Upper lobe of right lung (tissue), 1 donor: ENCODE data around the gene NUP214. TPM values are rescaled to one million over a fixed set of nuclear protein-coding genes. Genes with fewer than 3 reads are reported as not detected.

Experiments used
- ATAC-seq: fragments of 200-7000 bp; cut with Tn5 transposase; one replicate; pipeline ENCODE4 v1.9.1; 2020; ENCODE audit warnings: mild to moderate bottlenecking, moderate library complexity
- DNase-seq: peaks from one replicate; pipeline ENCODE4 v3.0.0-alpha.2; 2020
- H3K27ac ChIP-seq: fragments of 200-600 bp; one replicate; pipeline ENCODE4 v1.8.0; 2022
- H3K27me3 ChIP-seq: fragments of 200-600 bp; one replicate; pipeline ENCODE4 v1.8.0; 2022; ENCODE audit warnings: mild to moderate bottlenecking
- H3K36me3 ChIP-seq: fragments of 200-600 bp; one replicate; pipeline ENCODE4 v1.8.0; 2022
- H3K4me1 ChIP-seq: fragments of 200-600 bp; one replicate; pipeline ENCODE4 v1.8.0; 2022
- H3K4me3 ChIP-seq: fragments of 200-600 bp; one replicate; pipeline ENCODE4 v1.8.0; 2022; ENCODE audit warnings: mild to moderate bottlenecking
- H3K9me3 ChIP-seq: fragments of 200-600 bp; one replicate; pipeline ENCODE4 v1.8.0; 2022
- CTCF ChIP-seq: fragments of 200-600 bp; IDR thresholded peaks from one replicate; pipeline ENCODE4 v1.8.0; 2022; ENCODE audit warnings: antibody characterized with exemption
- intact Hi-C: fragments of 100-400 bp; cut with DNase I; formaldehyde crosslinking; loops from one replicate; pipeline ENCODE4 v1.11.0; 2022
- total RNA-seq: library from RNA; stranded (reverse); fragmentation: NEBNext Ultra II Directional; extraction: Animal tissue kit (Norgen Biotek cat#: 25700); gene quantifications from one replicate; pipeline ENCODE4 v1.2.1, GENCODE V29; 2021
- donor health status: DM: no; HTN: yes; CAD: no; lungs with severe emphysema.

The NUP214 gene
- total RNA-seq, 1 donor from 2014 or later, result 52.2 TPM

DNA sequence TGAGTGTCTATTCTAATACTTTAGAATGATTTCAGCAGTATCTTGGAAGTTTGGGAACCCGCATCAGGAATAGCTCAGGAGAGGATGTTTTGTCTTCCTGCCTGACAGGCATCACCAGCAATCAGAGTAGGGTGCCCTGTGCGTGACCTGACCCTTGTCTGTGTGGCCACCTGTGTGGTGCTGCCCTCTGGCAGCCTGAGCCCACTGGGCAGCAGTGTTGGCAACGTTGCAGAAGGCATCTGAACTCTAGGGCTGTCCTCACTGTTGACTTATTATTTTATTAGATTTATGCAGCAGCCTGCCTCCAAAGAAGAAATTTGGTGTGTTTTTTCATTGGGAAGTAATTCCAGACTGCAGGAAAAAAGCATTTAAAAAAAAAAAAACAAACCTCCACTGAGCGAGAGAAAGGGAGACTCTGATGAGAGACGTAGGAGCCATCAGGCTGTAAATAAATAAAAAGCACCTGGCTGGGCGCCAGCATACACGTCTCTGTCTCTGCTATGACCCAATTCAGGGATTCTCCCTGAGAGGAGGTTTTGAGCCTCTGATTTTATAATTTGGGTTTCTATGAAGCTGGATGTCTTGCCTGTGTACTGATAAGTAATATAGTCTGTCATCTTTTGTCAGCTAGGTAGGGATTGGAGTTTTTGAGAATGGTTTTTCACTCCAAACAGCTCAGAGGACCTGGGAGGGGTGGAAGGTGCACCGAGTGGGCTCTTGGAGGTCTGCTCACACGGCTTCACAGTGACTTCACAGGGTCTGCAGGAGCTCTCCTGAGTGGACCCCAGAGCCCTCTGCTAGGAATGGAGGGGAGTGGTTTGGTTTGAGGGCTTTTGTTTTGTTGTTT lies 101.9 kb downstream of the NUP214 start:
- Histone ChIP-seq H3K4me3 (no peak overlapping the region), H3K4me1 (peaks cover 9% of the 10 kb centered on the region), H3K27ac (no peak overlapping the region), H3K27me3 (no peaks in the 10 kb centered on the region), H3K36me3 (peaks cover 30% of the 10 kb centered on the region), H3K9me3 (no peaks in the 10 kb centered on the region)
- no peak for TF ChIP-seq CTCF
- intact Hi-C loops, result no loop called here
- ATAC-seq, result peak; percentile 34
- DNase-seq, result no peak

DNA sequence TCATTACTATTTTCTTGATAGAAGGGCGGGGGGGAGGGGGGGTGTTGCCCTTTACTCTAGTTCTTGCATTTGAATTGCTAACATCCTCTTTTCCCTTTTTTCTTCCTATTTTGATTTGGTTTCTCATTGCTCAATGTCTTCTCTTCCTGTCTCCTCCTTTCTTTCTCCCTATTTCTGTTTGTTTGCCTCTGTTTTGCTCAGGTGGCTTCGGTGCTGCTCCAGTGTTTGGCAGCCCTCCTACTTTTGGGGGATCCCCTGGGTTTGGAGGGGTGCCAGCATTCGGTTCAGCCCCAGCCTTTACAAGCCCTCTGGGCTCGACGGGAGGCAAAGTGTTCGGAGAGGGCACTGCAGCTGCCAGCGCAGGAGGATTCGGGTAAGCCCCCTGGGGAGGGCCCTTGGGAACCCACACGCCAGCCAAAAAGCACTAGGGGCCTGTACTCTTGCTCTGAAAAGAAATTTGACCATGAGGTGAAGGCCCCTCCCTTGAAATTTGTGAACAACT lies 102.6 kb downstream of the NUP214 start:
- H3K9me3 ChIP-seq, result no peaks in the 10 kb centered on the region
- H3K27me3 ChIP-seq, result no peaks in the 10 kb centered on the region
- H3K27ac ChIP-seq, result peak overlapping the region; percentile 42
- peaks cover 9% of the 10 kb centered on the region for H3K4me1 ChIP-seq
- no peak for TF ChIP-seq CTCF
- H3K4me3 ChIP-seq, result peak overlapping the region; percentile 40
- intact Hi-C loops, result no loop called here
- ATAC-seq (peak; percentile 53), DNase-seq (no peak)
- peaks cover 32% of the 10 kb centered on the region for H3K36me3 ChIP-seq

GRCh38 chr9:131228988-131229387 lies 103.6 kb downstream of the NUP214 start:
- no peak for TF ChIP-seq CTCF
- intact Hi-C loops, result no loop called here
- ATAC-seq (no peak), DNase-seq (no peak)
- peak overlapping the region; percentile 40 for H3K4me3 ChIP-seq
- peaks cover 39% of the 10 kb centered on the region for H3K36me3 ChIP-seq
- H3K27me3 ChIP-seq, result no peaks in the 10 kb centered on the region
- no peaks in the 10 kb centered on the region for H3K9me3 ChIP-seq
- H3K4me1 ChIP-seq, result peaks cover 9% of the 10 kb centered on the region
- no peak overlapping the region for H3K27ac ChIP-seq

DNA sequence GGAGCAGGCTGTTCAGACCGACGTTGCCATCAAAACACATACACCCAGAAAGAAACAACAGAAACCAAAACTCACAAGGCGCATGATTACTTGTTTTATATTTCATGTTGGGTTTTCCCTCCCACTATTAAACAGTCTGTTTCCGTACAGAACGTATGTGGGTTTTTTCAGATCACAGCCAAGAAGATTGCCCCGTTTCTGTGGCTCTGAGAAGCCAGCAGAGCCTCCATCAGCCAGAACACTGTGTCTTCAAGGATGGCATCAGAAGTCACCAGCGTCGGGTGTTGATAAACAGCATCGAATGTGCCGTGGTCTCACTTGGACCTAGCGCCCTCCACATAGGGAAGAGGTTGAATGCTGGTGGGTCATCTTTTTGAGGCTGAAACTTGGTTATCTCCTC lies 108.2 kb downstream of the NUP214 start:
- Histone ChIP-seq H3K4me1 (peaks cover 15% of the 10 kb centered on the region), H3K4me3 (no peak overlapping the region), H3K9me3 (no peaks in the 10 kb centered on the region), H3K27ac (peak overlapping the region; percentile 11), H3K36me3 (peaks cover 49% of the 10 kb centered on the region), H3K27me3 (no peaks in the 10 kb centered on the region)
- TF ChIP-seq CTCF, result no peak
- DNase-seq (no peak), ATAC-seq (no peak)
- intact Hi-C loops, result no loop called here

DNA sequence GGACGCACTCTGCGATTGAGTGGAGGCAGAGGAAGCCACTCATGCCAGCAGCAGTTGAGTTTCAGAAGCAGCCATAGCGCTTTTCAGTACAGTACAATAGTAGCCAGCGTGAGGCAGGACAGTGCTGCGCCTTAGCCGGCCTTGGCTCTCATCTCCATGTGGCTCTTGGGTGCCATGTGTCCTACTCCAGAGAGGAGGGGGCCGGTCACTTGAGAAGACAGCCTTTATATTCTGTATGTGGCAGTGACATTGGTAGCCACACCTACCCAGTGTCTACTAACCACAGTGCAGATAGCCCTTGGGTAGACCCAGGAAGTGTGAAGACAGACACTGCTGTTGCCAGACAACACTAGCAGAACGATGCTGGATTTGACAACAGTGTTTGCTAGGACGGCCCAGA lies 108.6 kb downstream of the NUP214 start:
- Histone ChIP-seq H3K27me3 (no peaks in the 10 kb centered on the region), H3K9me3 (no peaks in the 10 kb centered on the region), H3K36me3 (peaks cover 49% of the 10 kb centered on the region), H3K4me3 (no peak overlapping the region), H3K4me1 (peaks cover 18% of the 10 kb centered on the region), H3K27ac (peak overlapping the region; percentile 11)
- ATAC-seq (peak; percentile 2), DNase-seq (no peak)
- no peak for TF ChIP-seq CTCF
- intact Hi-C loops, result no loop called here
